Lung (tissue), 12 donors: ENCODE measurements around the gene KCTD21. TPM values are rescaled to one million over a fixed set of nuclear protein-coding genes. Genes with fewer than 3 reads are reported as not detected.

Source experiments
- ATAC-seq: fragments of 200-7000 bp; cut with Tn5 transposase; one replicate; pipeline ENCODE4 v1.9.1; 2020; ENCODE audit warnings: moderate number of reproducible peaks; ENCODE audit not compliant: insufficient read depth, low FRiP score
- DNase-seq, 3 donors: peaks; one replicate each; pipeline ENCODE4 v3.0.0-alpha.2; 2013 to 2017
- H3K27ac ChIP-seq, 2 donors: one replicate each; pipeline ENCODE4 v1.5.1; 2013; ENCODE audit warnings: mild to moderate bottlenecking in 2 of 2, moderate library complexity in 2 of 2, control low read depth in 1 of 2, inconsistent platforms in 1 of 2, low read depth in 1 of 2, low read length in 1 of 2
- H3K27me3 ChIP-seq, 3 donors: one replicate each; pipeline ENCODE4 v1.5.1; 2013; ENCODE audit warnings: low read length in 2 of 3; ENCODE audit not compliant: control insufficient read depth in 3 of 3, insufficient read depth in 3 of 3
- H3K36me3 ChIP-seq, 4 donors: one replicate each; pipeline ENCODE4 v1.5.1; 2013; ENCODE audit warnings: low read length in 4 of 4, mild to moderate bottlenecking in 1 of 4, moderate library complexity in 1 of 4; ENCODE audit not compliant: control insufficient read depth in 4 of 4, insufficient read depth in 4 of 4
- H3K4me1 ChIP-seq, 5 donors: one replicate each; pipeline ENCODE4 v1.5.1; 2013; ENCODE audit warnings: low read length in 5 of 5, mild to moderate bottlenecking in 2 of 5, moderate library complexity in 1 of 5; ENCODE audit not compliant: control insufficient read depth in 5 of 5, insufficient read depth in 5 of 5
- H3K4me3 ChIP-seq: one replicate; pipeline ENCODE4 v1.5.1; 2013; ENCODE audit warnings: mild to moderate bottlenecking, control low read depth, moderate library complexity
- H3K9ac ChIP-seq, 2 donors: one replicate each; pipeline ENCODE4 v1.5.1; 2013; ENCODE audit warnings: low read length in 2 of 2, control low read depth in 1 of 2; ENCODE audit not compliant: insufficient read depth in 1 of 2
- H3K9me3 ChIP-seq, 4 donors: one replicate each; pipeline ENCODE4 v1.5.1; 2013; ENCODE audit warnings: low read length in 3 of 4, mild to moderate bottlenecking in 1 of 4, moderate library complexity in 1 of 4; ENCODE audit not compliant: control insufficient read depth in 4 of 4, insufficient read depth in 3 of 4
- CTCF ChIP-seq: IDR thresholded peaks from 2 replicates; pipeline ENCODE4 v1.5.1; 2012; ENCODE audit warnings: mild to moderate bottlenecking; ENCODE audit errors: control extremely low read depth, extremely low read depth
- WGBS, 2 donors: extraction: QIAGEN DNeasy Blood & Tissue Kit; methylation state at CpG; one replicate each; pipeline ENCODE4 v1.1.7; 2013; 5-methylcytosine and 5-hydroxymethylcytosine counted together
- polyA plus RNA-seq, 2 donors: library from polyadenylated mRNA; stranded (reverse); fragments of 200-250 nt; gene quantifications; one replicate each; pipeline ENCODE4 v1.2.1, GENCODE V29; 2013
- total RNA-seq, 2 donors: library from RNA; depleted of rRNA in 1 of 2; stranded (reverse); fragments of >200 nt in 1 of 2; gene quantifications; one replicate each; pipeline ENCODE4 v1.2.1, GENCODE V29; 2014 to 2021
- donor health status: control.
- donor health status: control.
- donor health status: Bipolar disorder and iron deficiency.
- donor health status: healthy.
- donor health status: DM: yes; HTN: yes; CAD: no.

Gene KCTD21
- total and polyA plus RNA-seq, 4 donors = 4.1 to 10.8 (median 7.5) TPM

DNA sequence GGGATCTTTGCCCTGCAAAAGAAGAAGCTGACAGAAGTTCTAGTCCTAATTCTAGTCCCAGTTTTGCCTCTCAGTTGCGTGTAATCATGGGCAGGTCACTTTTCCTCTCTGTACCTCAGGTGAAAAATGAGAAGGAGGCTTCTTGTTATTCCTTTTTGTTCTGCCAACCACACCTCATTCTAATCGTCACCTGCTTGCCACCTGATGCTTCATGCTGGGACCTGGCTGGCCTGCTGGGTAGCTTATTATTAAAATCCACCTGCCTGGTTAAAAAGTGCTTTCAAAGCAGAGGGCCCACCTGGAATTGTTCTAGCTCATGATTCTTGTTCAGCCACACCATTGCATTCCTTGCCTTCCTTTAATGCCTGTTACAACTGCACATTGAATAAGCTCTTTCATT is 40.6 kb downstream of the KCTD21 start:
- H3K27me3 ChIP-seq = no peaks in the 10 kb centered on the region
- DNase-seq = no peak
- no peaks in the 10 kb centered on the region for H3K4me1 ChIP-seq
- no peak overlapping the region for H3K4me3 ChIP-seq
- H3K9me3 ChIP-seq = no peaks in the 10 kb centered on the region
- H3K27ac ChIP-seq = no peak overlapping the region
- H3K9ac ChIP-seq = no peak overlapping the region
- H3K36me3 ChIP-seq = peaks cover 0 to 5% (median 0%) of the 10 kb centered on the region in 4 donors
- no peak for ATAC-seq
- WGBS, 2 donors = 94 to 98% methylated on average over 2 of the region's 2 CpGs
- TF ChIP-seq CTCF = no peak

- Histone ChIP-seq H3K4me1 (peaks cover 0 to 2% (median 0%) of the 10 kb centered on the region in 5 donors), H3K9me3 (no peaks in the 10 kb centered on the region), H3K9ac (no peak overlapping the region), H3K27ac (no peak overlapping the region), H3K27me3 (no peaks in the 10 kb centered on the region), H3K36me3 (peaks cover 0 to 5% (median 0%) of the 10 kb centered on the region in 4 donors), H3K4me3 (no peak overlapping the region)
- no peak for TF ChIP-seq CTCF
- no peak for DNase-seq
- ATAC-seq = no peak
- 91 to 97% methylated on average over 1 of the region's 1 CpG for WGBS, 2 donors
Measured at GRCh38 chr11:78145511-78146025, 42.9 kb downstream of the KCTD21 start.

- H3K27me3 ChIP-seq = no peaks in the 10 kb centered on the region
- no peak overlapping the region for H3K4me3 ChIP-seq
- peaks cover 2 to 10% (median 4%) of the 10 kb centered on the region in 5 donors for H3K4me1 ChIP-seq
- WGBS, 2 donors = 68 to 71% methylated on average over 17 of the region's 17 CpGs
- peaks cover 0 to 8% (median 2%) of the 10 kb centered on the region in 4 donors for H3K36me3 ChIP-seq
- DNase-seq (no peak), ATAC-seq (no peak)
- TF ChIP-seq CTCF = no peak
- H3K9ac ChIP-seq = no peak overlapping the region
- H3K9me3 ChIP-seq = no peaks in the 10 kb centered on the region
- H3K27ac ChIP-seq = no peak overlapping the region
Measured at GRCh38 chr11:78140392-78141077, 47.9 kb downstream of the KCTD21 start.
